Type B pancreatic cell (in vitro differentiated cells): ENCODE results near the gene CDK12. TPM values are rescaled to one million over a fixed set of nuclear protein-coding genes. Genes with fewer than 3 reads are reported as not detected.
A peak's percentile ranks its signal among the peaks of the same experiment; 100 is the strongest.

Source experiments
- DNase-seq: peaks from one replicate; pipeline ENCODE4 v3.0.0; 2021; ENCODE audit warnings: mixed read lengths; ENCODE audit not compliant: unreplicated experiment; ENCODE audit errors: extremely low spot score
- H3K27ac Mint-ChIP-seq: 2 replicates; pipeline ENCODE4 v1.8.0; 2021; ENCODE audit warnings: mild to moderate bottlenecking, mixed read lengths
- H3K27me3 Mint-ChIP-seq: 2 replicates; pipeline ENCODE4 v1.8.0; 2021; ENCODE audit warnings: mixed read lengths
- H3K36me3 Mint-ChIP-seq: 2 replicates; pipeline ENCODE4 v1.8.0; 2021; ENCODE audit warnings: mixed read lengths
- H3K4me1 Mint-ChIP-seq: one replicate; pipeline ENCODE4 v1.8.0; 2021; ENCODE audit warnings: mixed read lengths; ENCODE audit not compliant: unreplicated experiment
- H3K4me3 Mint-ChIP-seq: 2 replicates; pipeline ENCODE4 v1.8.0; 2021; ENCODE audit warnings: mild to moderate bottlenecking, mixed read lengths
- H3K9me3 Mint-ChIP-seq: 2 replicates; pipeline ENCODE4 v1.8.0; 2021; ENCODE audit warnings: mixed read lengths
- CTCF ChIP-seq: fragments of 200-600 bp; sonication (generic); conservative IDR thresholded peaks from 2 replicates; pipeline ENCODE4 v1.5.0; 2021; ENCODE audit warnings: antibody characterized with exemption, mild to moderate bottlenecking
- total RNA-seq: library from RNA; stranded (reverse); gene quantifications from 2 replicates; pipeline ENCODE4 v1.2.1, GENCODE V29; 2021; ENCODE audit warnings: low replicate concordance

CDK12 gene
- total RNA-seq, 1 donor from 2014 or later: 64.5 TPM

- H3K27ac Mint-ChIP-seq: no peak overlapping the region
- TF ChIP-seq CTCF: no peak
- no peaks in the 10 kb centered on the region for H3K27me3 Mint-ChIP-seq
- DNase-seq: no peak
- H3K9me3 Mint-ChIP-seq: no peaks in the 10 kb centered on the region
- peaks cover 4% of the 10 kb centered on the region for H3K4me1 Mint-ChIP-seq
- no peak overlapping the region for H3K4me3 Mint-ChIP-seq
- peaks cover 9% of the 10 kb centered on the region for H3K36me3 Mint-ChIP-seq
Observed at GRCh38 chr17:39556423-39556822, 95.1 kb downstream of the CDK12 start.

- Mint-ChIP-seq H3K4me1 (peaks cover 15% of the 10 kb centered on the region), H3K9me3 (no peaks in the 10 kb centered on the region), H3K4me3 (peak overlapping the region; percentile 38), H3K27me3 (no peaks in the 10 kb centered on the region), H3K27ac (no peak overlapping the region), H3K36me3 (peaks cover 14% of the 10 kb centered on the region)
- no peak for TF ChIP-seq CTCF
- DNase-seq: no peak
Observed at GRCh38 chr17:39562395-39562794, 101.1 kb downstream of the CDK12 start.

- Mint-ChIP-seq H3K9me3 (no peaks in the 10 kb centered on the region), H3K36me3 (peaks cover 15% of the 10 kb centered on the region), H3K27ac (no peak overlapping the region), H3K4me1 (peaks cover 15% of the 10 kb centered on the region), H3K4me3 (no peak overlapping the region), H3K27me3 (no peaks in the 10 kb centered on the region)
- no peak for DNase-seq
- no peak for TF ChIP-seq CTCF
Observed at GRCh38 chr17:39562976-39563375, 101.7 kb downstream of the CDK12 start.

- Mint-ChIP-seq H3K4me1 (peaks cover 15% of the 10 kb centered on the region), H3K9me3 (no peaks in the 10 kb centered on the region), H3K36me3 (peaks cover 15% of the 10 kb centered on the region), H3K27ac (peak overlapping the region; percentile 15), H3K4me3 (peak overlapping the region; percentile 10), H3K27me3 (no peaks in the 10 kb centered on the region)
- no peak for TF ChIP-seq CTCF
- DNase-seq: no peak
Observed at GRCh38 chr17:39563476-39563875, 102.2 kb downstream of the CDK12 start.

- H3K4me1 Mint-ChIP-seq: peaks cover 15% of the 10 kb centered on the region
- H3K9me3 Mint-ChIP-seq: no peaks in the 10 kb centered on the region
- H3K4me3 Mint-ChIP-seq: peak overlapping the region; percentile 10
- peak overlapping the region; percentile 15 for H3K27ac Mint-ChIP-seq
- H3K27me3 Mint-ChIP-seq: no peaks in the 10 kb centered on the region
- peaks cover 15% of the 10 kb centered on the region for H3K36me3 Mint-ChIP-seq
- no peak for TF ChIP-seq CTCF
- DNase-seq: no peak
Observed at GRCh38 chr17:39564211-39564848, 103.0 kb downstream of the CDK12 start.
